Measurements from ENCODE around the gene SPAG16.
"Not testable (repeated sequence)": the region's sequence is repeated elsewhere in the genome, so short reads cannot be mapped to it uniquely, and the experiment has no call there.

The SPAG16 gene

GRCh38 chr2:213710164-213710563 is 425.9 kb downstream of the SPAG16 start:
- no peak for FAIRE-seq

GRCh38 chr2:213718411-213718810 is 434.1 kb downstream of the SPAG16 start:
- not testable (repeated sequence) for FAIRE-seq

GRCh38 chr2:213722565-213722964 is 438.3 kb downstream of the SPAG16 start:
- no peak for FAIRE-seq

- no peak for FAIRE-seq
Observed at GRCh38 chr2:213723041-213723560, 438.8 kb downstream of the SPAG16 start.

- FAIRE-seq = no peak
Observed at GRCh38 chr2:213723707-213724106, 439.4 kb downstream of the SPAG16 start.

- no peak for FAIRE-seq
Observed at GRCh38 chr2:213726101-213726500, 441.8 kb downstream of the SPAG16 start.

GRCh38 chr2:213733893-213734292 is 449.6 kb downstream of the SPAG16 start:
- no peak for FAIRE-seq

- no peak for FAIRE-seq
Observed at GRCh38 chr2:213740453-213740852, 456.2 kb downstream of the SPAG16 start.

GRCh38 chr2:213751446-213751845 is 467.2 kb downstream of the SPAG16 start:
- FAIRE-seq = no peak

- FAIRE-seq = no peak
Observed at GRCh38 chr2:213752575-213752974, 468.3 kb downstream of the SPAG16 start.

- no peak for FAIRE-seq
Observed at GRCh38 chr2:213757525-213757924, 473.3 kb downstream of the SPAG16 start.

- FAIRE-seq = no peak
Observed at GRCh38 chr2:213763354-213763753, 479.1 kb downstream of the SPAG16 start.

- FAIRE-seq = no peak
Observed at GRCh38 chr2:213763963-213764362, 479.7 kb downstream of the SPAG16 start.

- no peak for FAIRE-seq
Observed at GRCh38 chr2:213764849-213765248, 480.6 kb downstream of the SPAG16 start.

GRCh38 chr2:213766062-213766461 is 481.8 kb downstream of the SPAG16 start:
- FAIRE-seq = no peak

GRCh38 chr2:213766465-213766901 is 482.2 kb downstream of the SPAG16 start:
- no peak for FAIRE-seq

GRCh38 chr2:213787869-213788268 is 503.6 kb downstream of the SPAG16 start:
- FAIRE-seq = no peak

- FAIRE-seq = no peak
Observed at GRCh38 chr2:213789940-213790339, 505.7 kb downstream of the SPAG16 start.

GRCh38 chr2:213792045-213792444 is 507.8 kb downstream of the SPAG16 start:
- no peak for FAIRE-seq

- peak; percentile 90 for FAIRE-seq
Observed at GRCh38 chr2:213806125-213806726, 522.0 kb downstream of the SPAG16 start.

GRCh38 chr2:213816583-213816982 is 532.3 kb downstream of the SPAG16 start:
- FAIRE-seq = no peak

- no peak for FAIRE-seq
Observed at GRCh38 chr2:213818436-213818835, 534.2 kb downstream of the SPAG16 start.

GRCh38 chr2:213834331-213834730 is 550.1 kb downstream of the SPAG16 start:
- FAIRE-seq = no peak

GRCh38 chr2:213834746-213835145 is 550.5 kb downstream of the SPAG16 start:
- no peak for FAIRE-seq

GRCh38 chr2:213846856-213847255 is 562.6 kb downstream of the SPAG16 start:
- no peak for FAIRE-seq

All from endometrium (tissue), 2 donors.